ENCODE measurements around the gene NOS3. TPM values are rescaled to one million over a fixed set of nuclear protein-coding genes. Genes with fewer than 3 reads are reported as not detected.

The NOS3 gene
- total RNA-seq, 6 donors from 2014 or later = 3.1 to 95.3 (median 16.2) TPM

DNA sequence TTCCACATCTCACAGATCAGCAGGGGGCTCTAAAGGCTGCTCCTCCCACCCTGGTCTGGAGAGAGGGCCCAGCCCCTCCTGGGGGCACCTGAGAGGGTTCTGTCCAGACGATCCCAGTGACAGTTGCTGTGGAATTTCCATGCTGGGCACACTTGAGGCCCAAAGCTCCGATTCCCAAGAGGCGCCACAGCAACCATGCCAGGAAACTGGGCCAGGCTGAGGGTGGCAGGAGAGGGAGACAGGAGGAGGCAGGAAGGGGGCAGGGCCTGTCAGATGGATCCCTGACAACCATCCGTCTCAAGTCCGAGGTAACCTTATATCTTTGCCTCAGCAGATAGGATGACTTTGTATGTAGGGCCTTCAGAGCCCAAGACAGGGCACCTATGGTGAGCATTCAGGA lies 4.3 kb upstream of the NOS3 start:
- WGBS, 2 donors = 61 to 62% methylated on average over 4 of the region's 5 CpGs
- Histone ChIP-seq H3K9me3 (peaks cover 0 to 11% (median 2%) of the 10 kb centered on the region in 4 donors), H3K36me3 (no peaks in the 10 kb centered on the region), H3K27me3 (peaks cover 0 to 7% (median 0%) of the 10 kb centered on the region in 4 donors), H3K4me3 (no peak overlapping the region), H3K27ac (no peak overlapping the region), H3K4me1 (peaks cover 11 to 28% (median 24%) of the 10 kb centered on the region in 4 donors)
- TF ChIP-seq POLR2A (IDR thresholded peaks at IDR 0.05) (no peak), EP300 (IDR thresholded peaks at IDR 0.05) (no peak), POLR2AphosphoS5 (IDR thresholded peaks at IDR 0.05) (no peak)
- TF ChIP-seq, protein P1, sequence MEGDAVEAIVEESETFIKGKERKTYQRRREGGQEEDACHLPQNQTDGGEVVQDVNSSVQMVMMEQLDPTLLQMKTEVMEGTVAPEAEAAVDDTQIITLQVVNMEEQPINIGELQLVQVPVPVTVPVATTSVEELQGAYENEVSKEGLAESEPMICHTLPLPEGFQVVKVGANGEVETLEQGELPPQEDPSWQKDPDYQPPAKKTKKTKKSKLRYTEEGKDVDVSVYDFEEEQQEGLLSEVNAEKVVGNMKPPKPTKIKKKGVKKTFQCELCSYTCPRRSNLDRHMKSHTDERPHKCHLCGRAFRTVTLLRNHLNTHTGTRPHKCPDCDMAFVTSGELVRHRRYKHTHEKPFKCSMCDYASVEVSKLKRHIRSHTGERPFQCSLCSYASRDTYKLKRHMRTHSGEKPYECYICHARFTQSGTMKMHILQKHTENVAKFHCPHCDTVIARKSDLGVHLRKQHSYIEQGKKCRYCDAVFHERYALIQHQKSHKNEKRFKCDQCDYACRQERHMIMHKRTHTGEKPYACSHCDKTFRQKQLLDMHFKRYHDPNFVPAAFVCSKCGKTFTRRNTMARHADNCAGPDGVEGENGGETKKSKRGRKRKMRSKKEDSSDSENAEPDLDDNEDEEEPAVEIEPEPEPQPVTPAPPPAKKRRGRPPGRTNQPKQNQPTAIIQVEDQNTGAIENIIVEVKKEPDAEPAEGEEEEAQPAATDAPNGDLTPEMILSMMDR (IDR thresholded peaks at IDR 0.05) = no peak
- ATAC-seq (ENCODE audit: low FRiP score in 2 of 2) = no peak
- DNase-seq = no peak

DNA sequence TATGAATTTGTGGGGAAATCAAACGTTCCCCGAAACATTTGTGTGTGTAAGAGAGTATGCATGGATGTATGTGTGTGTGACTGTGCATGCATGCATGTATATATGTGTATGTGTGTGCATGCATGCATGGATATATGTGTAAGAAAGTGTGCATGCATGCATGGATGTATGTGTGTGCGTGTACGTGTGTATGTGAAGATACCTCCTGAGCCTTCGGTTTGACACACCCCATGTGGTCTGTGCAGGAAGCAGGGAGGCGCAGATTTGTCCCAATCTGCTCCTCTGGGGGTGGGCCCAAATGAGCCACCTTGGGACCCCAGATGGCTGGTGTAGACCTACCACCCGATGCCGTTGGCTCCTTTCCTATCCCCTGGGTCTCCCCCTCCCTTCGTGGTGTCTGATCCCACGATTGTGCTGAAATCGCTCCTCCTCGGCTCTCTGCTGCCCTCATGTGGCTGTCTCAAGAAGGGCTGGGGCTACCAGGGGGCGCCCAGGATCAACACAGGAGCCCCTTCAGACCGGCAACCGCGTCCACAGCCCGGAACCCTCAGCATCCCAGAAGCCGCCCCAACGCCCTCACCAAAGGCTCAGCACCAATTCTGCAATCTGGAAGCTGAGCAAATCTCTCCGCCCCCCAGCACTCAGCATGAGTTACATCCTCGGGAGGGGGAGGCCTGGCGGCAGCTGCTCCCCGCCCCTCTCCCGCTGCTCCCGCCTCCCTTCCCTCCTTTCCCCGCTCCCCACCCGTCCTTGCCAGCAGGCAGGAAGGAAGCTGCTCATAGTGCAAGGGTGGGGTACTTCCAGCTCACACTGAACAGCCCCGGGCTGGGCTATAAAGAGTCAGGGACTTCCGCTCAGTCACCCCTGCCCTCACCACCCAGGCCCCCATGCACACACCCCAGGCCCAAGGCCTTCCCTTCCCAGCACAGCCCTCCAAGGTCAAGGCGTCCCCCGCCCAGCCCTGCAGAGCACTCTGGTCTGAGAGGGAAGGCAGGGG lies 2.3 kb upstream of the NOS3 start:
- TF ChIP-seq EP300 (IDR thresholded peaks at IDR 0.05) = peak in 3 of 4 donors; percentile 30 to 46 (median 35)
- TF ChIP-seq, protein P1 (IDR thresholded peaks at IDR 0.05) = peak; percentile 76 to 92 (median 86)
- TF ChIP-seq POLR2AphosphoS5 (IDR thresholded peaks at IDR 0.05) = peak; percentile 71 to 72
- no peak for TF ChIP-seq POLR2A (IDR thresholded peaks at IDR 0.05)
- peaks cover 11 to 37% (median 29%) of the 10 kb centered on the region in 4 donors for H3K4me1 ChIP-seq
- H3K27me3 ChIP-seq = peaks cover 0 to 7% (median 0%) of the 10 kb centered on the region in 4 donors
- no peaks in the 10 kb centered on the region for H3K36me3 ChIP-seq
- ATAC-seq (ENCODE audit: low FRiP score in 2 of 2) (peak; percentile 56 to 78), DNase-seq (no peak)
- peak overlapping the region in 3 of 4 donors; percentile 33 to 65 (median 51) for H3K27ac ChIP-seq
- H3K9me3 ChIP-seq = peaks cover 0 to 11% (median 2%) of the 10 kb centered on the region in 4 donors
- no peak overlapping the region for H3K4me3 ChIP-seq
- 17 to 22% methylated on average over 17 to 22 of the region's 31 CpGs for WGBS, 2 donors

DNA sequence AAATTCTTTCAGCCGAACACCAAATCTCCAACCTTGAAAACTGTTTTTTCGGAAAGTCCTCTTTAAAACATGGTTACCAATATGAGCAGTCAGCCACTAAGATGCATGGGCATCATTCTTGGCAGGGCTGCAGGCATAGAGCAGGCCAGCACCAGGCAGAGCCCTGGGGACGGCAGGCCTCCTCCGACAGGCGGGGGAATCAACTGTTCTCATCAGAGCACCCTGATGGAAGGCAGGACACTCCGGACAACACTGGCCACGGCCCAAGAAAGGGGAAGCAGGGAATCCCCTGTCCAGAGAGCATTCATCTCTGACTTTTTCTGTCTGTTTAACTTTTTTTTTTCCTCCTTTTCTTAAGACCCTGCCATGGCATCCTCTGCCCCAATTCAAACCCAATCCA lies 1.4 kb upstream of the NOS3 start:
- Histone ChIP-seq H3K4me1 (peaks cover 17 to 45% (median 38%) of the 10 kb centered on the region in 4 donors), H3K36me3 (no peaks in the 10 kb centered on the region), H3K27ac (peak overlapping the region in 3 of 4 donors; percentile 33 to 65 (median 51)), H3K9me3 (peaks cover 0 to 11% (median 2%) of the 10 kb centered on the region in 4 donors), H3K4me3 (no peak overlapping the region), H3K27me3 (peaks cover 0 to 7% (median 0%) of the 10 kb centered on the region in 4 donors)
- ATAC-seq (ENCODE audit: low FRiP score in 2 of 2) (no peak), DNase-seq (no peak)
- WGBS, 2 donors = 54 to 61% methylated on average over 7 of the region's 7 CpGs
- TF ChIP-seq POLR2A (IDR thresholded peaks at IDR 0.05) = no peak
- TF ChIP-seq, protein P1 (IDR thresholded peaks at IDR 0.05) = no peak
- no peak for TF ChIP-seq POLR2AphosphoS5 (IDR thresholded peaks at IDR 0.05)
- no peak for TF ChIP-seq EP300 (IDR thresholded peaks at IDR 0.05)

DNA sequence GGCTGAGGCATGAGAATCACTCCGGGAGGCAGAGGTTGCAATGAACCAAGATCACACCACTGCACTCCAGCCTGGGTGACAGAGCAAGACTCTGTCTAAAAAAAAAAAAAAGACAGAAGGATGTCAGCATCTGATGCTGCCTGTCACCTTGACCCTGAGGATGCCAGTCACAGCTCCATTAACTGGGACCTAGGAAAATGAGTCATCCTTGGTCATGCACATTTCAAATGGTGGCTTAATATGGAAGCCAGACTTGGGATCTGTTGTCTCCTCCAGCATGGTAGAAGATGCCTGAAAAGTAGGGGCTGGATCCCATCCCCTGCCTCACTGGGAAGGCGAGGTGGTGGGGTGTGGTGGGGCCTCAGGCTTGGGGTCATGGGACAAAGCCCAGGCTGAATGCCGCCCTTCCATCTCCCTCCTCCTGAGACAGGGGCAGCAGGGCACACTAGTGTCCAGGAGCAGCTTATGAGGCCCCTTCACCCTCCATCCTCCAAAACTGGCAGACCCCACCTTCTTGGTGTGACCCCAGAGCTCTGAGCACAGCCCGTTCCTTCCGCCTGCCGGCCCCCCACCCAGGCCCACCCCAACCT lies 1.3 kb downstream of the NOS3 start:
- DNase-seq = no peak
- H3K4me3 ChIP-seq = no peak overlapping the region
- WGBS, 2 donors = 75 to 76% methylated on average over 5 to 6 of the region's 6 CpGs
- ATAC-seq (ENCODE audit: low FRiP score in 2 of 2) = no peak
- H3K36me3 ChIP-seq = no peaks in the 10 kb centered on the region
- H3K27ac ChIP-seq = peak overlapping the region in 1 of 4 donors; percentile 69
- H3K27me3 ChIP-seq = no peaks in the 10 kb centered on the region
- TF ChIP-seq POLR2A (IDR thresholded peaks at IDR 0.05) (no peak), POLR2AphosphoS5 (IDR thresholded peaks at IDR 0.05) (no peak), EP300 (IDR thresholded peaks at IDR 0.05) (no peak)
- TF ChIP-seq, protein P1 (IDR thresholded peaks at IDR 0.05) = no peak
- H3K4me1 ChIP-seq = peaks cover 31 to 56% (median 51%) of the 10 kb centered on the region in 4 donors
- peaks cover 0 to 11% (median 2%) of the 10 kb centered on the region in 4 donors for H3K9me3 ChIP-seq
